B cell (primary cell): Measurements from ENCODE around the gene NAT14. TPM values are rescaled to one million over a fixed set of nuclear protein-coding genes. Genes with fewer than 3 reads are reported as not detected.

Experiments used
- ATAC-seq: fragments of 200-7000 bp; cut with Tn5 transposase; one replicate; pipeline ENCODE4 v1.10.0; 2021; ENCODE audit warnings: low read depth, mild to moderate bottlenecking, moderate number of reproducible peaks, moderate library complexity
- CTCF ChIA-PET: fragments of 350-600 bp; sonication (Branson Sonifier 250); formaldehyde crosslinking; loops from one replicate; lab custom pipeline; 2021; ENCODE audit warnings: antibody characterized with exemption, inconsistent platforms; lab: Charles Lee
- POLR2A ChIA-PET: fragments of 350-600 bp; sonication (Branson Sonifier 250); formaldehyde crosslinking; loops from one replicate; lab custom pipeline; 2021; ENCODE audit warnings: antibody characterized with exemption; lab: Charles Lee
- DNase-seq: peaks from one replicate; pipeline ENCODE4 v3.0.0; 2013
- H2AFZ ChIP-seq: 2 replicates; pipeline ENCODE4 v1.6.1; 2012; ENCODE audit warnings: mild to moderate bottlenecking, low read depth, low read length; ENCODE audit not compliant: insufficient read depth, poor library complexity, severe bottlenecking
- H3K27ac ChIP-seq, 2 donors: 1 replicate in 1 of 2; 2 replicates in 1 of 2; pipeline ENCODE4 v1.5.1; 2012 to 2013; ENCODE audit warnings: low read length in 2 of 2, mild to moderate bottlenecking in 2 of 2, moderate library complexity in 1 of 2
- H3K27me3 ChIP-seq, 4 experiments: fragments of 200-600 bp in 1 of 4; sonication (generic) in 1 of 4; replicated peaks in 1 of 4; 1 replicate in 2 of 4; 2 replicates in 2 of 4; pipeline versions ENCODE4 v1.6.1 to v1.7.0; 2013 to 2016; ENCODE audit warnings: low read length in 3 of 4, mild to moderate bottlenecking in 2 of 4, mixed read lengths in 1 of 4, moderate library complexity in 1 of 4; ENCODE audit not compliant: insufficient read depth in 4 of 4, control insufficient read depth in 3 of 4; ENCODE audit errors: control extremely low read depth in 1 of 4
- H3K36me3 ChIP-seq, 2 experiments: replicated peaks in 1 of 2; 1 replicate in 1 of 2; 2 replicates in 1 of 2; pipeline versions ENCODE4 v1.6.1 to v1.7.1; 2013; ENCODE audit warnings: low read length in 1 of 2; ENCODE audit not compliant: insufficient read depth in 2 of 2, control insufficient read depth in 1 of 2; ENCODE audit errors: control extremely low read depth in 1 of 2, extremely low read depth in 1 of 2
- H3K4me1 ChIP-seq, 2 donors: fragments of 200-600 bp in 1 of 2; sonication (generic) in 1 of 2; 1 replicate in 1 of 2; 2 replicates in 1 of 2; pipeline versions ENCODE4 v1.5.1 to v1.6.1; 2013 to 2017; ENCODE audit warnings: low read length in 2 of 2; ENCODE audit not compliant: control insufficient read depth in 2 of 2, insufficient read depth in 2 of 2
- H3K4me2 ChIP-seq: replicated peaks from 2 replicates; pipeline ENCODE3; 2012; ENCODE audit warnings: mild to moderate bottlenecking, low read depth, low read length; ENCODE audit not compliant: poor library complexity, severe bottlenecking
- H3K4me3 ChIP-seq, 5 experiments: fragments of 200-600 bp in 1 of 5; sonication (generic) in 1 of 5; 1 replicate in 3 of 5; 2 replicates in 2 of 5; pipeline versions ENCODE4 v1.5.1 to v1.7.0; 2011 to 2016; ENCODE audit warnings: low read length in 4 of 5, mild to moderate bottlenecking in 4 of 5, low read depth in 2 of 5, control low read depth in 1 of 5, moderate library complexity in 1 of 5; ENCODE audit not compliant: insufficient read depth in 1 of 5; ENCODE audit errors: control extremely low read depth in 1 of 5, extremely low read depth in 1 of 5
- H3K79me2 ChIP-seq: fragments of 200-600 bp; sonication (generic); one replicate; pipeline ENCODE4 v1.6.0; 2016; ENCODE audit warnings: low read length; ENCODE audit not compliant: control insufficient read depth, insufficient read depth
- H3K9ac ChIP-seq: fragments of 200-600 bp; sonication (generic); 2 replicates; pipeline ENCODE4 v1.6.1; 2017; ENCODE audit warnings: mild to moderate bottlenecking, low read length, moderate library complexity
- H3K9me3 ChIP-seq, 3 donors: one replicate each; pipeline versions ENCODE4 v1.6.1 to v1.7.1; 2013; ENCODE audit warnings: low read length in 2 of 3; ENCODE audit not compliant: control insufficient read depth in 2 of 3, insufficient read depth in 1 of 3; ENCODE audit errors: control extremely low read depth in 1 of 3
- H4K20me1 ChIP-seq: 2 replicates; pipeline ENCODE4 v1.6.0; 2012; ENCODE audit warnings: mild to moderate bottlenecking, low read length; ENCODE audit not compliant: insufficient read depth, control insufficient read depth, poor library complexity, severe bottlenecking
- H3K27ac Mint-ChIP-seq: one replicate; pipeline ENCODE4 v1.8.0; 2021; ENCODE audit warnings: mixed read lengths
- H3K27me3 Mint-ChIP-seq: one replicate; pipeline ENCODE4 v1.8.0; 2021; ENCODE audit warnings: mixed read lengths
- H3K4me1 Mint-ChIP-seq: one replicate; pipeline ENCODE4 v1.8.0; 2021; ENCODE audit warnings: mixed read lengths
- H3K4me3 Mint-ChIP-seq: one replicate; pipeline ENCODE4 v1.8.0; 2021; ENCODE audit warnings: mixed read lengths
- H3K9me3 Mint-ChIP-seq: one replicate; pipeline ENCODE4 v1.8.0; 2022; ENCODE audit warnings: mixed read lengths; ENCODE audit not compliant: insufficient read depth
- CTCF ChIP-seq: fragments of 200-600 bp; IDR thresholded peaks from one replicate; pipeline ENCODE4 v1.8.0; 2022; ENCODE audit warnings: antibody characterized with exemption, mild to moderate bottlenecking
- EZH2 ChIP-seq: IDR thresholded peaks from 2 replicates; pipeline ENCODE4 v1.6.1; 2012; ENCODE audit warnings: borderline replicate concordance, low read depth, mild to moderate bottlenecking, moderate library complexity, low read length; ENCODE audit not compliant: insufficient read depth, poor library complexity, severe bottlenecking
- WGBS: methylation state at CpG from one replicate; pipeline ENCODE4 v1.1.5; 2013; ENCODE audit warnings: missing lambda C conversion rate; ENCODE audit not compliant: insufficient coverage; 5-methylcytosine and 5-hydroxymethylcytosine counted together
- intact Hi-C: fragments of 100-400 bp; cut with micrococcal nuclease; formaldehyde crosslinking; loops from one replicate; pipeline ENCODE4 v1.10.0; 2022
- polyA plus RNA-seq: library from polyadenylated mRNA; depleted of rRNA; stranded (reverse); fragments of >200 nt; gene quantifications from 2 replicates; pipeline ENCODE4 v1.2.3, GENCODE V29; 2012
- total RNA-seq, 2 donors: library from RNA; stranded (reverse); fragments of 120-200 nt in 1 of 2; gene quantifications; 1 replicate in 1 of 2; 2 replicates in 1 of 2; pipeline versions ENCODE4 v1.2.3 to v1.2.4, GENCODE V29; 2013 to 2022

The NAT14 gene
- total and polyA plus RNA-seq, 2 donors (not counting 1 experiment from before 2014, with no cell fraction given), result 10.7 to 15.1 TPM

- peaks cover 0 to 36% (median 12%) of the 10 kb centered on the region in 4 experiments for H3K27me3 ChIP-seq
- H3K4me3 Mint-ChIP-seq, result peak overlapping the region; percentile 48
- H3K9me3 Mint-ChIP-seq, result no peaks in the 10 kb centered on the region
- H3K79me2 ChIP-seq, result no peaks in the 10 kb centered on the region
- no peak for ATAC-seq
- peaks cover 18% of the 10 kb centered on the region for H3K27me3 Mint-ChIP-seq
- CTCF ChIA-PET, result interaction anchor here (0.6 to 1.7 kb wide), 4 partner anchors 8 to 313 kb away, joined by 4 to 9 read pairs (median 6); partner anchors contain the start of gene ISOC2
- peaks cover 0 to 15% (median 0%) of the 10 kb centered on the region in 3 donors for H3K9me3 ChIP-seq
- POLR2A ChIA-PET, result interaction anchor here (0.7 kb wide), 1 partner anchor 22 kb away, joined by 3 read pairs; no protein-coding TSS in a partner anchor
- no peaks in the 10 kb centered on the region for H4K20me1 ChIP-seq
- peaks cover 13% of the 10 kb centered on the region for H3K4me1 Mint-ChIP-seq
- WGBS, result 92% methylated on average over 11 of the region's 12 CpGs
- no peak overlapping the region for H3K9ac ChIP-seq
- no peak overlapping the region for H3K4me3 ChIP-seq
- no peak overlapping the region for H3K4me2 ChIP-seq
- H3K27ac Mint-ChIP-seq, result peak overlapping the region; percentile 4
- intact Hi-C loops, result no loop called here
- no peak overlapping the region for H2AFZ ChIP-seq
- no peak for DNase-seq
- peaks cover 0 to 2% of the 10 kb centered on the region in 2 experiments for H3K36me3 ChIP-seq
- H3K4me1 ChIP-seq, result peaks cover 15 to 17% of the 10 kb centered on the region in 2 donors
- no peak for TF ChIP-seq CTCF
- H3K27ac ChIP-seq, result no peak overlapping the region
These were observed 31.3 kb upstream of the NAT14 start for GRCh38 chr19:55453511-55454260.

GRCh38 chr19:55454787-55455243, 30.2 kb upstream of the NAT14 start:
- ATAC-seq, result no peak
- TF ChIP-seq CTCF (peak; percentile 63), EZH2 (no peak)

More at GRCh38 chr19:55454787-55455243, 30.2 kb upstream of the NAT14 start:
- no peak overlapping the region for H2AFZ ChIP-seq
- no peak overlapping the region for H3K27ac Mint-ChIP-seq
- H3K4me3 Mint-ChIP-seq, result no peak overlapping the region
- ChIA-PET CTCF (interaction anchor here (1.2 to 1.3 kb wide), 2 partner anchors 13 to 314 kb away, joined by 4 to 9 read pairs; no protein-coding TSS in a partner anchor), POLR2A (no interaction called here)
- peak; percentile 57 for DNase-seq
- peaks cover 0 to 27% (median 12%) of the 10 kb centered on the region in 4 experiments for H3K27me3 ChIP-seq
- peaks cover 13% of the 10 kb centered on the region for H3K4me1 Mint-ChIP-seq
- peaks cover 0 to 2% of the 10 kb centered on the region in 2 experiments for H3K36me3 ChIP-seq
- no peaks in the 10 kb centered on the region for H3K9me3 Mint-ChIP-seq
- H3K4me1 ChIP-seq, result peaks cover 15 to 17% of the 10 kb centered on the region in 2 donors
- H4K20me1 ChIP-seq, result no peaks in the 10 kb centered on the region
- no peak overlapping the region for H3K9ac ChIP-seq
- no peak overlapping the region for H3K4me3 ChIP-seq
- intact Hi-C loops, result no loop called here
- peaks cover 0 to 15% (median 0%) of the 10 kb centered on the region in 3 donors for H3K9me3 ChIP-seq
- WGBS, result 79% methylated on average over 14 of the region's 14 CpGs
- no peaks in the 10 kb centered on the region for H3K79me2 ChIP-seq
- H3K27ac ChIP-seq, result no peak overlapping the region
- H3K27me3 Mint-ChIP-seq, result peaks cover 18% of the 10 kb centered on the region
- no peak overlapping the region for H3K4me2 ChIP-seq
